Prostate gland (tissue), 2 donors: ENCODE results near the gene CACNG7.

ENCODE experiments used
- CTCF ChIP-seq, 4 experiments: fragments of 200-600 bp in 2 of 4; fragments of 450-650 bp in 2 of 4; sonication (generic) in 2 of 4; IDR thresholded peaks; 1 replicate in 3 of 4; 2 replicates in 1 of 4; pipeline ENCODE4 v1.5.1; 2016 to 2019; ENCODE audit warnings: antibody characterized with exemption in 4 of 4, mild to moderate bottlenecking in 2 of 4, moderate library complexity in 2 of 4
- POLR2A ChIP-seq: fragments of 450-650 bp; IDR thresholded peaks from one replicate; pipeline ENCODE4 v1.6.1; 2016; ENCODE audit warnings: antibody characterized with exemption, mild to moderate bottlenecking

GRCh38 chr19:53992815-53993214 is 83.7 kb downstream of the CACNG7 start:
- TF ChIP-seq POLR2A (no peak), CTCF (IDR thresholded peaks at IDR 0.05) (no peak)
